GM23338 (cell line): Measurements from ENCODE around the gene SLC13A3. TPM values are rescaled to one million over a fixed set of nuclear protein-coding genes. Genes with fewer than 3 reads are reported as not detected.

Source experiments
- ATAC-seq: fragments of 200-7000 bp; cut with Tn5 transposase; 3 replicates; pipeline ENCODE4 v1.9.1; 2020
- DNase-seq: peaks from one replicate; pipeline ENCODE4 v3.0.0-alpha.2; 2015; ENCODE audit warnings: low spot score
- H2AFZ ChIP-seq: fragments of 200-600 bp; sonication (generic); 2 replicates; pipeline ENCODE4 v1.8.0; 2016; ENCODE audit warnings: antibody characterized with exemption, mild to moderate bottlenecking, moderate library complexity
- H3F3A ChIP-seq: fragments of 200-600 bp; sonication (generic); replicated peaks from 2 replicates; pipeline ENCODE4 v1.8.0; 2017; ENCODE audit warnings: antibody characterized with exemption, mixed run types, low read depth
- H3K27ac ChIP-seq: fragments of 200-600 bp; sonication (generic); 2 replicates; pipeline ENCODE4 v1.6.1; 2016; ENCODE audit warnings: low read depth
- H3K27me3 ChIP-seq: fragments of 200-600 bp; sonication (generic); 2 replicates; pipeline ENCODE4 v1.8.0; 2016; ENCODE audit warnings: mild to moderate bottlenecking, mixed run types, moderate library complexity; ENCODE audit not compliant: insufficient read depth
- H3K36me3 ChIP-seq: fragments of 200-600 bp; sonication (generic); 2 replicates; pipeline ENCODE4 v1.8.0; 2016; ENCODE audit warnings: mild to moderate bottlenecking; ENCODE audit not compliant: insufficient read depth
- H3K4me1 ChIP-seq: fragments of 200-600 bp; sonication (generic); 2 replicates; pipeline ENCODE4 v1.8.0; 2016; ENCODE audit warnings: mild to moderate bottlenecking, moderate library complexity; ENCODE audit not compliant: insufficient read depth
- H3K4me2 ChIP-seq: fragments of 200-600 bp; sonication (generic); 2 replicates; pipeline ENCODE4 v1.7.1; 2017; ENCODE audit warnings: mixed run types
- H3K4me3 ChIP-seq: fragments of 200-600 bp; sonication (generic); 2 replicates; pipeline ENCODE4 v1.6.1; 2016; ENCODE audit warnings: mixed run types
- H3K79me2 ChIP-seq: fragments of 200-600 bp; sonication (generic); replicated peaks from 2 replicates; pipeline ENCODE4 v1.8.0; 2017; ENCODE audit warnings: mild to moderate bottlenecking; ENCODE audit not compliant: insufficient read depth
- H3K9me2 ChIP-seq: fragments of 200-600 bp; sonication (generic); 2 replicates; pipeline ENCODE4 v1.8.0; 2017; ENCODE audit not compliant: insufficient read depth
- H4K20me1 ChIP-seq: fragments of 200-600 bp; sonication (generic); replicated peaks from 2 replicates; pipeline ENCODE4 v1.8.0; 2017; ENCODE audit warnings: mild to moderate bottlenecking; ENCODE audit not compliant: insufficient read depth
- H3K27ac Mint-ChIP-seq: 2 replicates; pipeline ENCODE4 v1.8.0; 2020; ENCODE audit warnings: inconsistent platforms, mild to moderate bottlenecking, moderate library complexity, mixed read lengths
- H3K27me3 Mint-ChIP-seq: 3 replicates; pipeline ENCODE4 v1.8.0; 2022; ENCODE audit warnings: low read depth, mild to moderate bottlenecking, moderate library complexity, mixed read lengths, inconsistent platforms; ENCODE audit not compliant: insufficient read depth, poor library complexity
- H3K36me3 Mint-ChIP-seq: 3 replicates; pipeline ENCODE4 v1.8.0; 2021; ENCODE audit warnings: low read depth, mild to moderate bottlenecking, inconsistent platforms, moderate library complexity, mixed read lengths
- H3K4me1 Mint-ChIP-seq: 3 replicates; pipeline ENCODE4 v1.8.0; 2020; ENCODE audit warnings: mild to moderate bottlenecking, inconsistent platforms, mixed read lengths
- H3K4me3 Mint-ChIP-seq: 3 replicates; pipeline ENCODE4 v1.8.0; 2021; ENCODE audit warnings: moderate library complexity, mild to moderate bottlenecking, inconsistent platforms, mixed read lengths
- H3K9me3 Mint-ChIP-seq: 3 replicates; pipeline ENCODE4 v1.8.0; 2020; ENCODE audit warnings: moderate library complexity, mild to moderate bottlenecking, inconsistent platforms, mixed read lengths
- CREB1 ChIP-seq: fragments of 250-450 bp; sonication (Bioruptor Pico); IDR thresholded peaks from 2 replicates; pipeline ENCODE4 v1.5.0; 2020; ENCODE audit warnings: low read depth, mild to moderate bottlenecking, moderate library complexity
- EZH2 ChIP-seq: fragments of 200-600 bp; sonication (generic); IDR thresholded peaks from one replicate; pipeline ENCODE4 v1.8.0; 2017; ENCODE audit warnings: antibody characterized with exemption, mild to moderate bottlenecking, low read depth; ENCODE audit not compliant: unreplicated experiment
- JUNB ChIP-seq: IDR thresholded peaks from one replicate; pipeline ENCODE4 v1.6.1; 2016; ENCODE audit warnings: antibody characterized with exemption; ENCODE audit not compliant: unreplicated experiment
- STAT1 ChIP-seq: IDR thresholded peaks from one replicate; pipeline ENCODE4 v1.6.1; 2016; ENCODE audit warnings: antibody characterized with exemption; ENCODE audit not compliant: unreplicated experiment
- ZNF331 ChIP-seq: fragments of 250-450 bp; sonication (Bioruptor Pico); IDR thresholded peaks from 2 replicates; pipeline ENCODE4 v1.5.0; 2020; ENCODE audit warnings: low read depth, mild to moderate bottlenecking, moderate library complexity
- polyA plus RNA-seq: library from polyadenylated mRNA; unstranded; fragments of >200 nt; fragmentation: Nextera tagmentation; extraction: Ambion mirVana; gene quantifications from 2 replicates; pipeline ENCODE4 v1.2.1, GENCODE V29; 2016
- total RNA-seq: library from RNA; depleted of rRNA; stranded (reverse); fragments of >200 nt; shearing (Covaris generic); gene quantifications from 2 replicates; pipeline ENCODE4 v1.2.3, GENCODE V29; 2014
- TF ChIP-seq, protein P1 (sequence below): IDR thresholded peaks from one replicate; pipeline ENCODE4 v1.6.1; 2018; ENCODE audit warnings: antibody characterized with exemption; ENCODE audit not compliant: unreplicated experiment
- TF ChIP-seq, protein P2 (sequence below): IDR thresholded peaks from 2 replicates; pipeline ENCODE4 v1.6.1; 2016; ENCODE audit warnings: antibody characterized with exemption
- TF ChIP-seq, protein P3 (sequence below), 2 experiments: fragments of 200-600 bp in 1 of 2; sonication (generic) in 1 of 2; conservative IDR thresholded peaks; 2 replicates each; pipeline versions ENCODE4 v1.5.1 to v1.6.1; 2016 to 2017; ENCODE audit warnings: antibody characterized with exemption in 2 of 2, low read depth in 2 of 2, mild to moderate bottlenecking in 2 of 2, moderate library complexity in 1 of 2
- TF ChIP-seq, protein P4 (sequence below): fragments of 250-450 bp; sonication (Bioruptor Pico); IDR thresholded peaks from 2 replicates; pipeline ENCODE4 v1.5.0; 2020; ENCODE audit warnings: mild to moderate bottlenecking, moderate library complexity

The SLC13A3 gene
- total and polyA plus RNA-seq, 2 experiments from 2014 or later: 8.6 to 9.1 TPM

DNA sequence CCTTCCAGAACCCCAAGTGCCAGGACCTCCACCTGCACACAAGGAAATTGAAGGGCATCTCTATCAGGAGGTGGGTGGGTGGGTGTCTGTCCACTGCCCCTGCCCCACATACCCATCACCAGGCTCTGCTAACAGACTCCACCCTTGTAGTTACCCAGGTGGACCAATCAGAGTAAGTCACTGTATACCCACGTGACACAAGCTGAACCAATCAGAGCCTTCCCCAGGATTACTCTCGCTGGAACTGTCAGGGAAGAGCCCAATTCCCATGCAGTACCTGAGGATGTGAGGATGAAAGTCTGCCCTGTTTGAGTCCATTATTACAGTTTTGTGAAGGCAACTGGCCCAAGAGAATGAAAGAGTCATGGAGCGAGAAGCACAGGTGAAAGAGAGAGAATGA is 105.0 kb downstream of the SLC13A3 start:
- Histone ChIP-seq H3K36me3 (no peaks in the 10 kb centered on the region), H3K4me2 (no peak overlapping the region), H2AFZ (no peak overlapping the region), H3K79me2 (no peaks in the 10 kb centered on the region), H3K9me2 (no peaks in the 10 kb centered on the region), H3K27me3 (no peaks in the 10 kb centered on the region), H4K20me1 (no peaks in the 10 kb centered on the region), H3K4me3 (no peak overlapping the region), H3F3A (no peaks in the 10 kb centered on the region), H3K4me1 (peaks cover 17% of the 10 kb centered on the region), H3K27ac (no peak overlapping the region)
- no peaks in the 10 kb centered on the region for H3K27me3 Mint-ChIP-seq
- H3K9me3 Mint-ChIP-seq: no peaks in the 10 kb centered on the region
- H3K36me3 Mint-ChIP-seq: no peaks in the 10 kb centered on the region
- no peak overlapping the region for H3K4me3 Mint-ChIP-seq
- ATAC-seq (no peak), DNase-seq (no peak)
- H3K27ac Mint-ChIP-seq: no peak overlapping the region
- H3K4me1 Mint-ChIP-seq: no peaks in the 10 kb centered on the region; the same call in 2 of the 3 replicates
- TF ChIP-seq JUNB (no peak), ZNF331 (CRISPR knock-in tag) (no peak), EZH2 (no peak), CREB1 (CRISPR knock-in tag) (no peak)
- TF ChIP-seq, protein P1, sequence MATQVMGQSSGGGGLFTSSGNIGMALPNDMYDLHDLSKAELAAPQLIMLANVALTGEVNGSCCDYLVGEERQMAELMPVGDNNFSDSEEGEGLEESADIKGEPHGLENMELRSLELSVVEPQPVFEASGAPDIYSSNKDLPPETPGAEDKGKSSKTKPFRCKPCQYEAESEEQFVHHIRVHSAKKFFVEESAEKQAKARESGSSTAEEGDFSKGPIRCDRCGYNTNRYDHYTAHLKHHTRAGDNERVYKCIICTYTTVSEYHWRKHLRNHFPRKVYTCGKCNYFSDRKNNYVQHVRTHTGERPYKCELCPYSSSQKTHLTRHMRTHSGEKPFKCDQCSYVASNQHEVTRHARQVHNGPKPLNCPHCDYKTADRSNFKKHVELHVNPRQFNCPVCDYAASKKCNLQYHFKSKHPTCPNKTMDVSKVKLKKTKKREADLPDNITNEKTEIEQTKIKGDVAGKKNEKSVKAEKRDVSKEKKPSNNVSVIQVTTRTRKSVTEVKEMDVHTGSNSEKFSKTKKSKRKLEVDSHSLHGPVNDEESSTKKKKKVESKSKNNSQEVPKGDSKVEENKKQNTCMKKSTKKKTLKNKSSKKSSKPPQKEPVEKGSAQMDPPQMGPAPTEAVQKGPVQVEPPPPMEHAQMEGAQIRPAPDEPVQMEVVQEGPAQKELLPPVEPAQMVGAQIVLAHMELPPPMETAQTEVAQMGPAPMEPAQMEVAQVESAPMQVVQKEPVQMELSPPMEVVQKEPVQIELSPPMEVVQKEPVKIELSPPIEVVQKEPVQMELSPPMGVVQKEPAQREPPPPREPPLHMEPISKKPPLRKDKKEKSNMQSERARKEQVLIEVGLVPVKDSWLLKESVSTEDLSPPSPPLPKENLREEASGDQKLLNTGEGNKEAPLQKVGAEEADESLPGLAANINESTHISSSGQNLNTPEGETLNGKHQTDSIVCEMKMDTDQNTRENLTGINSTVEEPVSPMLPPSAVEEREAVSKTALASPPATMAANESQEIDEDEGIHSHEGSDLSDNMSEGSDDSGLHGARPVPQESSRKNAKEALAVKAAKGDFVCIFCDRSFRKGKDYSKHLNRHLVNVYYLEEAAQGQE: no peak
- TF ChIP-seq, protein P2, sequence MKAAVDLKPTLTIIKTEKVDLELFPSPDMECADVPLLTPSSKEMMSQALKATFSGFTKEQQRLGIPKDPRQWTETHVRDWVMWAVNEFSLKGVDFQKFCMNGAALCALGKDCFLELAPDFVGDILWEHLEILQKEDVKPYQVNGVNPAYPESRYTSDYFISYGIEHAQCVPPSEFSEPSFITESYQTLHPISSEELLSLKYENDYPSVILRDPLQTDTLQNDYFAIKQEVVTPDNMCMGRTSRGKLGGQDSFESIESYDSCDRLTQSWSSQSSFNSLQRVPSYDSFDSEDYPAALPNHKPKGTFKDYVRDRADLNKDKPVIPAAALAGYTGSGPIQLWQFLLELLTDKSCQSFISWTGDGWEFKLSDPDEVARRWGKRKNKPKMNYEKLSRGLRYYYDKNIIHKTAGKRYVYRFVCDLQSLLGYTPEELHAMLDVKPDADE: no peak
- TF ChIP-seq, protein P3, sequence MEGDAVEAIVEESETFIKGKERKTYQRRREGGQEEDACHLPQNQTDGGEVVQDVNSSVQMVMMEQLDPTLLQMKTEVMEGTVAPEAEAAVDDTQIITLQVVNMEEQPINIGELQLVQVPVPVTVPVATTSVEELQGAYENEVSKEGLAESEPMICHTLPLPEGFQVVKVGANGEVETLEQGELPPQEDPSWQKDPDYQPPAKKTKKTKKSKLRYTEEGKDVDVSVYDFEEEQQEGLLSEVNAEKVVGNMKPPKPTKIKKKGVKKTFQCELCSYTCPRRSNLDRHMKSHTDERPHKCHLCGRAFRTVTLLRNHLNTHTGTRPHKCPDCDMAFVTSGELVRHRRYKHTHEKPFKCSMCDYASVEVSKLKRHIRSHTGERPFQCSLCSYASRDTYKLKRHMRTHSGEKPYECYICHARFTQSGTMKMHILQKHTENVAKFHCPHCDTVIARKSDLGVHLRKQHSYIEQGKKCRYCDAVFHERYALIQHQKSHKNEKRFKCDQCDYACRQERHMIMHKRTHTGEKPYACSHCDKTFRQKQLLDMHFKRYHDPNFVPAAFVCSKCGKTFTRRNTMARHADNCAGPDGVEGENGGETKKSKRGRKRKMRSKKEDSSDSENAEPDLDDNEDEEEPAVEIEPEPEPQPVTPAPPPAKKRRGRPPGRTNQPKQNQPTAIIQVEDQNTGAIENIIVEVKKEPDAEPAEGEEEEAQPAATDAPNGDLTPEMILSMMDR (conservative IDR thresholded peaks at IDR 0.05; ENCODE audit: low read depth in 2 of 2): no peak

DNA sequence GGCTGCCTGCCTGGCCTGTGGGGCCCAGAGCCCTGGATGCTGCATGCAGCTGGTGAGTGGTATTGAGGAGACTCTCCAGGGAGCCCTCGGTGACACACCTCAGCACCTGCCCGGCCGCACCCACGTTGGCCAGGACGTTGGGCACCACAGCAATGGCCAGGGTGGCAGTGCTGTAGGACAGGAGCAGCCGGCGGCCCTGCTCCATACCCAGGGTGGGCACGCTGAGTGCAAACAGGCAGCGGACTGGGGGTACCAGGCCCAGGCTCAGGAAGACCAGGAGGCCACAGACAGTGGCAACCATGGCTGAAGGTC is 105.5 kb downstream of the SLC13A3 start:
- no peak for ATAC-seq
- TF ChIP-seq, protein P4, sequence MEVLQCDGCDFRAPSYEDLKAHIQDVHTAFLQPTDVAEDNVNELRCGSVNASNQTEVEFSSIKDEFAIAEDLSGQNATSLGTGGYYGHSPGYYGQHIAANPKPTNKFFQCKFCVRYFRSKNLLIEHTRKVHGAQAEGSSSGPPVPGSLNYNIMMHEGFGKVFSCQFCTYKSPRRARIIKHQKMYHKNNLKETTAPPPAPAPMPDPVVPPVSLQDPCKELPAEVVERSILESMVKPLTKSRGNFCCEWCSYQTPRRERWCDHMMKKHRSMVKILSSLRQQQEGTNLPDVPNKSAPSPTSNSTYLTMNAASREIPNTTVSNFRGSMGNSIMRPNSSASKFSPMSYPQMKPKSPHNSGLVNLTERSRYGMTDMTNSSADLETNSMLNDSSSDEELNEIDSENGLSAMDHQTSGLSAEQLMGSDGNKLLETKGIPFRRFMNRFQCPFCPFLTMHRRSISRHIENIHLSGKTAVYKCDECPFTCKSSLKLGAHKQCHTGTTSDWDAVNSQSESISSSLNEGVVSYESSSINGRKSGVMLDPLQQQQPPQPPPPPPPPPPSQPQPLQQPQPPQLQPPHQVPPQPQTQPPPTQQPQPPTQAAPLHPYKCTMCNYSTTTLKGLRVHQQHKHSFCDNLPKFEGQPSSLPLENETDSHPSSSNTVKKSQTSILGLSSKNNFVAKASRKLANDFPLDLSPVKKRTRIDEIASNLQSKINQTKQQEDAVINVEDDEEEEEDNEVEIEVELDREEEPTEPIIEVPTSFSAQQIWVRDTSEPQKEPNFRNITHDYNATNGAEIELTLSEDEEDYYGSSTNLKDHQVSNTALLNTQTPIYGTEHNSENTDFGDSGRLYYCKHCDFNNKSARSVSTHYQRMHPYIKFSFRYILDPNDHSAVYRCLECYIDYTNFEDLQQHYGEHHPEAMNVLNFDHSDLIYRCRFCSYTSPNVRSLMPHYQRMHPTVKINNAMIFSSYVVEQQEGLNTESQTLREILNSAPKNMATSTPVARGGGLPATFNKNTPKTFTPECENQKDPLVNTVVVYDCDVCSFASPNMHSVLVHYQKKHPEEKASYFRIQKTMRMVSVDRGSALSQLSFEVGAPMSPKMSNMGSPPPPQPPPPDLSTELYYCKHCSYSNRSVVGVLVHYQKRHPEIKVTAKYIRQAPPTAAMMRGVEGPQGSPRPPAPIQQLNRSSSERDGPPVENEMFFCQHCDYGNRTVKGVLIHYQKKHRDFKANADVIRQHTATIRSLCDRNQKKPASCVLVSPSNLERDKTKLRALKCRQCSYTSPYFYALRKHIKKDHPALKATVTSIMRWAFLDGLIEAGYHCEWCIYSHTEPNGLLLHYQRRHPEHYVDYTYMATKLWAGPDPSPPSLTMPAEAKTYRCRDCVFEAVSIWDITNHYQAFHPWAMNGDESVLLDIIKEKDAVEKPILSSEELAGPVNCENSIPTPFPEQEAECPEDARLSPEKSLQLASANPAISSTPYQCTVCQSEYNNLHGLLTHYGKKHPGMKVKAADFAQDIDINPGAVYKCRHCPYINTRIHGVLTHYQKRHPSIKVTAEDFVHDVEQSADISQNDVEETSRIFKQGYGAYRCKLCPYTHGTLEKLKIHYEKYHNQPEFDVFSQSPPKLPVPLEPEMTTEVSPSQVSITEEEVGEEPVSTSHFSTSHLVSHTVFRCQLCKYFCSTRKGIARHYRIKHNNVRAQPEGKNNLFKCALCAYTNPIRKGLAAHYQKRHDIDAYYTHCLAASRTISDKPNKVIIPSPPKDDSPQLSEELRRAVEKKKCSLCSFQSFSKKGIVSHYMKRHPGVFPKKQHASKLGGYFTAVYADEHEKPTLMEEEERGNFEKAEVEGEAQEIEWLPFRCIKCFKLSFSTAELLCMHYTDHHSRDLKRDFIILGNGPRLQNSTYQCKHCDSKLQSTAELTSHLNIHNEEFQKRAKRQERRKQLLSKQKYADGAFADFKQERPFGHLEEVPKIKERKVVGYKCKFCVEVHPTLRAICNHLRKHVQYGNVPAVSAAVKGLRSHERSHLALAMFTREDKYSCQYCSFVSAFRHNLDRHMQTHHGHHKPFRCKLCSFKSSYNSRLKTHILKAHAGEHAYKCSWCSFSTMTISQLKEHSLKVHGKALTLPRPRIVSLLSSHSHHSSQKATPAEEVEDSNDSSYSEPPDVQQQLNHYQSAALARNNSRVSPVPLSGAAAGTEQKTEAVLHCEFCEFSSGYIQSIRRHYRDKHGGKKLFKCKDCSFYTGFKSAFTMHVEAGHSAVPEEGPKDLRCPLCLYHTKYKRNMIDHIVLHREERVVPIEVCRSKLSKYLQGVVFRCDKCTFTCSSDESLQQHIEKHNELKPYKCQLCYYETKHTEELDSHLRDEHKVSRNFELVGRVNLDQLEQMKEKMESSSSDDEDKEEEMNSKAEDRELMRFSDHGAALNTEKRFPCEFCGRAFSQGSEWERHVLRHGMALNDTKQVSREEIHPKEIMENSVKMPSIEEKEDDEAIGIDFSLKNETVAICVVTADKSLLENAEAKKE (CRISPR knock-in tag): no peak
- TF ChIP-seq STAT1: no peak

More for the DNA sequence above, 105.5 kb downstream of the SLC13A3 start:
- Histone ChIP-seq H3K36me3 (no peaks in the 10 kb centered on the region), H3K4me1 (peaks cover 12% of the 10 kb centered on the region; the same call in 1 of the 2 replicates), H3K27me3 (no peaks in the 10 kb centered on the region), H3K79me2 (no peaks in the 10 kb centered on the region), H3K4me2 (no peak overlapping the region), H2AFZ (no peak overlapping the region), H3K4me3 (no peak overlapping the region), H4K20me1 (no peaks in the 10 kb centered on the region), H3K9me2 (no peaks in the 10 kb centered on the region), H3K27ac (no peak overlapping the region), H3F3A (no peaks in the 10 kb centered on the region)
- Mint-ChIP-seq H3K4me3 (no peak overlapping the region), H3K27me3 (no peaks in the 10 kb centered on the region), H3K9me3 (no peaks in the 10 kb centered on the region), H3K4me1 (no peaks in the 10 kb centered on the region), H3K36me3 (no peaks in the 10 kb centered on the region), H3K27ac (no peak overlapping the region)
- DNase-seq: no peak
